ENCODE measurements around the gene PCID2.

- TF ChIP-seq, protein P1, sequence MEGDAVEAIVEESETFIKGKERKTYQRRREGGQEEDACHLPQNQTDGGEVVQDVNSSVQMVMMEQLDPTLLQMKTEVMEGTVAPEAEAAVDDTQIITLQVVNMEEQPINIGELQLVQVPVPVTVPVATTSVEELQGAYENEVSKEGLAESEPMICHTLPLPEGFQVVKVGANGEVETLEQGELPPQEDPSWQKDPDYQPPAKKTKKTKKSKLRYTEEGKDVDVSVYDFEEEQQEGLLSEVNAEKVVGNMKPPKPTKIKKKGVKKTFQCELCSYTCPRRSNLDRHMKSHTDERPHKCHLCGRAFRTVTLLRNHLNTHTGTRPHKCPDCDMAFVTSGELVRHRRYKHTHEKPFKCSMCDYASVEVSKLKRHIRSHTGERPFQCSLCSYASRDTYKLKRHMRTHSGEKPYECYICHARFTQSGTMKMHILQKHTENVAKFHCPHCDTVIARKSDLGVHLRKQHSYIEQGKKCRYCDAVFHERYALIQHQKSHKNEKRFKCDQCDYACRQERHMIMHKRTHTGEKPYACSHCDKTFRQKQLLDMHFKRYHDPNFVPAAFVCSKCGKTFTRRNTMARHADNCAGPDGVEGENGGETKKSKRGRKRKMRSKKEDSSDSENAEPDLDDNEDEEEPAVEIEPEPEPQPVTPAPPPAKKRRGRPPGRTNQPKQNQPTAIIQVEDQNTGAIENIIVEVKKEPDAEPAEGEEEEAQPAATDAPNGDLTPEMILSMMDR (conservative IDR thresholded peaks at IDR 0.05; ENCODE audit: low read depth in 2 of 2) = no peak
- TF ChIP-seq, protein P2, sequence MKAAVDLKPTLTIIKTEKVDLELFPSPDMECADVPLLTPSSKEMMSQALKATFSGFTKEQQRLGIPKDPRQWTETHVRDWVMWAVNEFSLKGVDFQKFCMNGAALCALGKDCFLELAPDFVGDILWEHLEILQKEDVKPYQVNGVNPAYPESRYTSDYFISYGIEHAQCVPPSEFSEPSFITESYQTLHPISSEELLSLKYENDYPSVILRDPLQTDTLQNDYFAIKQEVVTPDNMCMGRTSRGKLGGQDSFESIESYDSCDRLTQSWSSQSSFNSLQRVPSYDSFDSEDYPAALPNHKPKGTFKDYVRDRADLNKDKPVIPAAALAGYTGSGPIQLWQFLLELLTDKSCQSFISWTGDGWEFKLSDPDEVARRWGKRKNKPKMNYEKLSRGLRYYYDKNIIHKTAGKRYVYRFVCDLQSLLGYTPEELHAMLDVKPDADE (IDR thresholded peaks at IDR 0.05) = no peak
- TF ChIP-seq CREB1 (CRISPR knock-in tag; IDR thresholded peaks at IDR 0.05; ENCODE audit: low read depth) = no peak
- no peak for TF ChIP-seq EZH2 (IDR thresholded peaks at IDR 0.05; ENCODE audit: low read depth, unreplicated experiment)
- TF ChIP-seq POLR2AphosphoS5 (IDR thresholded peaks at IDR 0.05; ENCODE audit: low read depth) = no peak
- TF ChIP-seq STAT1 (IDR thresholded peaks at IDR 0.05; ENCODE audit: unreplicated experiment) = no peak
Measured at GRCh38 chr13:113145911-113146598, 62.4 kb downstream of the PCID2 start.
